NCI-H345 (cell line): ENCODE data around the gene ADAM12.
"Not testable (repeated sequence)": the region's sequence is repeated elsewhere in the genome, so short reads cannot be mapped to it uniquely, and the experiment has no call there.

Source experiments
- DNase-seq: peaks from one replicate; lab custom pipeline; 2025; lab: John Stamatoyannopoulos, UW

The ADAM12 gene

DNA sequence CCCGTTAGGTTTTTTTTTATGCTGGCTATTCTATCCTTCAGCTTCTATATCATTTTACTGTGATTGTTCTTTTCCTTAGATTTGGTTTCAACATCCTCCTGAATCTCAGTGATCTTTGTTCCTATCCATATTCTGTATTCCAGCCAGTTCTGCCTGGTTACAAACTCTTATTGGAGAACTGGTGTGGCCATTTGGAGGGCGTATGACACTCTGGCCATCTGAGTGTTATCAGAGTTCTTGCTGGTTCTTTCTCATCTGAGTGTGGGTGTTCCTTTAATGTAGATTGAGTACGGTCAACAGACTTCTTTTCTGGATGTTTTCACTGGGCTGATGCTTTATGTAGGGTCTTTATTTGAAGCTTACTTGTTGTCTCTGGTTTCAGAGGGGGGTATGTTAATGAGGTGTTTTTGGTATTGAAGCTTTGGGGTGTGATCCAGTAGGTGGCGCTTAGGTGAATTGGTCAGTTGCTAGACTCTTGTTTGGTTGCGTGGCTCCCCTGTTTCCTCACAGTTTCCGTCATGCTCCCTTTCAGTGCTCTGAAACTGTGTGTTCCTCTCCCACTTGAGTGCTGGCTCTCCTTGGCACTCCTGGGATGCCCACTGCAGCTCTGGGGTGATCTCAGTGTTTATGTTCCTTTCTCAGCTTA lies 411.2 kb downstream of the ADAM12 start:
- no peak for DNase-seq

GRCh38 chr10:125970077-125970630 lies 418.1 kb downstream of the ADAM12 start:
- DNase-seq: not testable (repeated sequence)

DNA sequence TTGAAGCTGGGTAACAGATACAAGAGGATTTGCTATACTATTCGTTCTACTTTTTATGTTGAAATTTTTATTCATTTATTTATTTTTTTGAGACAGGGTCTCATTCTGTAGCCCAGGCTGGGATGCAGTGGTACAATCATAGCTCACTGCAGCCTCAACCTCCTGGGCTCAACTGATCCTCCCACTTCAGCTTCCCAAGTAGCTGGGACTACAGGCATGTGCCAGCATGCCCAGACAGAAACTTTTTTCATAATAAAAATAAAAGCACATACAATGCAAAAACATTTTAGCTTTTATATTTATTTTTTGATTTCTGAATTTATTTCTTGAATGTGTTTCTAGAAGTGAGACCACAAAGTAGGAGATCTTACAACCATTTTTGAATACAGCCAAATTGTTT lies 420.7 kb downstream of the ADAM12 start:
- no peak for DNase-seq

DNA sequence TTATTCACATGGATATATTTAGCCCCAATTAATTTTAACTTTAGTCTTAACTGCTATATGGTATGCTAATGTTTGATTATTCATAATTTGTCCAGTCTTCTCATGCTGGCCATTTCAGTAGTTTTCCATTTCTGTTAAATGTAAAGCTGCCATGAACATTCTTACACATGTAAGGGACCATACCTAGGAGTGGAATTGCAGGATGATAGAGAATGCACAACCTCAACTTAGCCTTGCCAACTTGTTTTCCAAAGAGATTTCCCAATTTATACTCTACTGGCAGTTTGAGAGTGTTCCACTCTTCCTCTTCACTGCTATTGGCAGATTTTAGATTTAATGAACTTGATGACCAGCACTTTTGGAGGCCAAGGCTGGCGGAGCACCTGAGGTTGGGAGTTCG lies 423.7 kb downstream of the ADAM12 start:
- DNase-seq: no peak
